ENCODE results near the gene SFPQ.
"Not testable (repeated sequence)": the region's sequence is repeated elsewhere in the genome, so short reads cannot be mapped to it uniquely, and the experiment has no call there.

SFPQ gene, protein sequence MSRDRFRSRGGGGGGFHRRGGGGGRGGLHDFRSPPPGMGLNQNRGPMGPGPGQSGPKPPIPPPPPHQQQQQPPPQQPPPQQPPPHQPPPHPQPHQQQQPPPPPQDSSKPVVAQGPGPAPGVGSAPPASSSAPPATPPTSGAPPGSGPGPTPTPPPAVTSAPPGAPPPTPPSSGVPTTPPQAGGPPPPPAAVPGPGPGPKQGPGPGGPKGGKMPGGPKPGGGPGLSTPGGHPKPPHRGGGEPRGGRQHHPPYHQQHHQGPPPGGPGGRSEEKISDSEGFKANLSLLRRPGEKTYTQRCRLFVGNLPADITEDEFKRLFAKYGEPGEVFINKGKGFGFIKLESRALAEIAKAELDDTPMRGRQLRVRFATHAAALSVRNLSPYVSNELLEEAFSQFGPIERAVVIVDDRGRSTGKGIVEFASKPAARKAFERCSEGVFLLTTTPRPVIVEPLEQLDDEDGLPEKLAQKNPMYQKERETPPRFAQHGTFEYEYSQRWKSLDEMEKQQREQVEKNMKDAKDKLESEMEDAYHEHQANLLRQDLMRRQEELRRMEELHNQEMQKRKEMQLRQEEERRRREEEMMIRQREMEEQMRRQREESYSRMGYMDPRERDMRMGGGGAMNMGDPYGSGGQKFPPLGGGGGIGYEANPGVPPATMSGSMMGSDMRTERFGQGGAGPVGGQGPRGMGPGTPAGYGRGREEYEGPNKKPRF

DNA sequence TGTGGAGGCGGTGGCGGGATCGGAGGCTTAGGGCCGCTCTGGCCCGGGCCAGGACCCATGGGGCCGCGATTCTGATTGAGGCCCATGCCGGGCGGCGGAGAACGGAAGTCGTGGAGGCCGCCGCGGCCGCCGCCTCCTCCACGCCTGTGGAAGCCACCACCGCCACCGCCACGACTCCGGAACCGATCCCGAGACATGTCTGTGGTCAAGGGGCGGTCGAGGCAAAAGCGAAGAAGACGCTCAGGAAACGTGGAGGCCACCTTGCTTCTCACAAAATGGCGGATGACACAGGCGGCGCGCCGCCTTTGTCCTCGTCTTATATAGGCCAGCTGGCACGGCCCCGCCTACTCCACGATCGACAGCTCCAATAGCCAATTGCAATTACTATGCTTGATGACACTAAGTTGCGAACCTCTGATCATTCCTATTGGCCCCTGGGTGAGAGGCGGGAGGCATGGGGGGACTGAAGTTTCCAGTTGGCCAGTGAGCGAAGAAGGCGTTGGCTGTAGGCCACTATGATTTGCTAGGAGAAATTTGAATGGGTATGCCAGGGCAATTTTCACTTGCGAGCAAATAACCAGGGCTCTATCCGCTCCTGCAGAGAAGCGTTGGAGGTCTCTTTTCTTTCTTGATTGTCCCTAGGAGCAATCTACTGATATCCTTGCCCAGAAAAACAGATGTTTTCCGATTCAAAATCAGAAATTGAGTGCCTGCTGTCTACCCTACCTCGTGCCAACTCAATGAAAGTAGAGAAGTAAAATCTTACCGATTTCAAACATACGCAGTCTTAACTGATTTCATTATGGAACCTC, at the start of gene SFPQ:
TSS of gene SFPQ (minus strand) at position 293 of the 812 bp plus-strand sequence. CDS start at position 197, 96 bp downstream.
- Histone ChIP-seq H3K4me3 (ENCODE audit: insufficient read length, low read depth) (peak within 1 kb of the TSS; percentile 89), H3K27me3 (ENCODE audit: insufficient read depth, insufficient read length) (no peaks in the 10 kb centered on the region), H3K36me3 (ENCODE audit: insufficient read depth, insufficient read length, low read length) (peaks cover 38% of the 10 kb centered on the region), H3K4me1 (ENCODE audit: insufficient read depth, insufficient read length) (no peaks in the 10 kb centered on the region), H3K9ac (ENCODE audit: insufficient read length, low read depth) (peak within 1 kb of the TSS; percentile 98), H3K9me3 (ENCODE audit: insufficient read depth, low read length) (no peaks in the 10 kb centered on the region)
- DNase-seq (ENCODE audit: low read depth, low spot score): peak; percentile 100
- TF ChIP-seq ZNF274 (IDR thresholded peaks at IDR 0.05; ENCODE audit: low read depth, low read length) (no peak), SUZ12 (IDR thresholded peaks at IDR 0.05; ENCODE audit: extremely low read depth, insufficient read depth, insufficient read length) (no peak), YY1 (IDR thresholded peaks at IDR 0.05; ENCODE audit: insufficient read depth, insufficient read length) (peak; percentile 88)

- not testable (repeated sequence) for H3K4me1 ChIP-seq (ENCODE audit: insufficient read depth, insufficient read length); H3K27me3 ChIP-seq (ENCODE audit: insufficient read depth, insufficient read length); H3K36me3 ChIP-seq (ENCODE audit: insufficient read depth, insufficient read length, low read length); H3K4me3 ChIP-seq (ENCODE audit: insufficient read length, low read depth); H3K9me3 ChIP-seq (ENCODE audit: insufficient read depth, low read length); H3K9ac ChIP-seq (ENCODE audit: insufficient read length, low read depth); DNase-seq (ENCODE audit: low read depth, low spot score)
Measured at GRCh38 chr1:35236772-35237171, 43.8 kb upstream of the SFPQ start.

GRCh38 chr1:35231287-35231686, 38.3 kb upstream of the SFPQ start:
- H3K9me3 ChIP-seq (ENCODE audit: insufficient read depth, low read length): peaks cover 9% of the 10 kb centered on the region
- no peak overlapping the region for H3K4me3 ChIP-seq (ENCODE audit: insufficient read length, low read depth)
- DNase-seq (ENCODE audit: low read depth, low spot score): no peak
- H3K4me1 ChIP-seq (ENCODE audit: insufficient read depth, insufficient read length): no peaks in the 10 kb centered on the region
- no peak overlapping the region for H3K9ac ChIP-seq (ENCODE audit: insufficient read length, low read depth)
- H3K36me3 ChIP-seq (ENCODE audit: insufficient read depth, insufficient read length, low read length): no peaks in the 10 kb centered on the region
- TF ChIP-seq SUZ12 (IDR thresholded peaks at IDR 0.05; ENCODE audit: extremely low read depth, insufficient read depth, insufficient read length) (no peak), ZNF274 (IDR thresholded peaks at IDR 0.05; ENCODE audit: low read depth, low read length) (no peak), YY1 (IDR thresholded peaks at IDR 0.05; ENCODE audit: insufficient read depth, insufficient read length) (no peak)
- H3K27me3 ChIP-seq (ENCODE audit: insufficient read depth, insufficient read length): no peaks in the 10 kb centered on the region

GRCh38 chr1:35229587-35230360, 36.8 kb upstream of the SFPQ start:
- no peaks in the 10 kb centered on the region for H3K27me3 ChIP-seq (ENCODE audit: insufficient read depth, insufficient read length)
- DNase-seq (ENCODE audit: low read depth, low spot score): no peak

GRCh38 chr1:35226546-35226945, 33.6 kb upstream of the SFPQ start:
- Histone ChIP-seq H3K9ac (ENCODE audit: insufficient read length, low read depth) (no peak overlapping the region), H3K4me1 (ENCODE audit: insufficient read depth, insufficient read length) (no peaks in the 10 kb centered on the region), H3K9me3 (ENCODE audit: insufficient read depth, low read length) (peaks cover 9% of the 10 kb centered on the region), H3K36me3 (ENCODE audit: insufficient read depth, insufficient read length, low read length) (no peaks in the 10 kb centered on the region), H3K4me3 (ENCODE audit: insufficient read length, low read depth) (no peak overlapping the region), H3K27me3 (ENCODE audit: insufficient read depth, insufficient read length) (no peaks in the 10 kb centered on the region)
- TF ChIP-seq SUZ12 (IDR thresholded peaks at IDR 0.05; ENCODE audit: extremely low read depth, insufficient read depth, insufficient read length): no peak
- no peak for TF ChIP-seq ZNF274 (IDR thresholded peaks at IDR 0.05; ENCODE audit: low read depth, low read length)
- no peak for TF ChIP-seq YY1 (IDR thresholded peaks at IDR 0.05; ENCODE audit: insufficient read depth, insufficient read length)
- DNase-seq (ENCODE audit: low read depth, low spot score): no peak

More at GRCh38 chr1:35229587-35230360, 36.8 kb upstream of the SFPQ start:
- no peaks in the 10 kb centered on the region for H3K36me3 ChIP-seq (ENCODE audit: insufficient read depth, insufficient read length, low read length)
- H3K9ac ChIP-seq (ENCODE audit: insufficient read length, low read depth): no peak overlapping the region
- H3K9me3 ChIP-seq (ENCODE audit: insufficient read depth, low read length): peaks cover 9% of the 10 kb centered on the region
- no peak overlapping the region for H3K4me3 ChIP-seq (ENCODE audit: insufficient read length, low read depth)
- TF ChIP-seq YY1 (IDR thresholded peaks at IDR 0.05; ENCODE audit: insufficient read depth, insufficient read length) (no peak), SUZ12 (IDR thresholded peaks at IDR 0.05; ENCODE audit: extremely low read depth, insufficient read depth, insufficient read length) (no peak), ZNF274 (IDR thresholded peaks at IDR 0.05; ENCODE audit: low read depth, low read length) (no peak)
- no peaks in the 10 kb centered on the region for H3K4me1 ChIP-seq (ENCODE audit: insufficient read depth, insufficient read length)

DNA sequence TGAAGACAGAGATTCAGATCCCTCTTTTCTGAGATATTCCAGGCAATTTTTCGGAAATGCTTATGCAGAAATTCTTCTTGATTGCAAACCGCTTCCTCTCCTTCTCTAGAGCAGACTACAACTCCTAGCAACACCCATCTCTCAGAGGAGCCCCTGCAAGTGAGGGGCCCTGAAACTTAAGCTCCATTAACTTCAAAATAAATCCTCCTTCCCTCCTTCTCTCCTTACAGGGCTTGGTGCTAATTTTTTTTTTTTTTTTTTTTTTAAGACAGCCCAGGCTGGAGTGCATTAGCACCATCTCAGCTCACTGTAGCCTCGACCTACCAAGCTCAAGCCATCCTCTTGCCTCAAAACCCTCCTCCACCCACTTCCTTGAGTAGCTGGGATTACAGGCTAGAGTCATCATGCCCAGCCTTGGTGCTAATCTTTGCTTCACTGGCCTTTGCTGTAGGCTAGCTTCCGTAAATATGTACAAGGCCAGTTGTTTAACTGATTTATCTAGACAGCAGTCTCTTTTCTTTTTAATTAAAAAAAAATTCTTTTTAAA, 30.2 kb upstream of the SFPQ start:
- Histone ChIP-seq H3K9ac (ENCODE audit: insufficient read length, low read depth) (no peak overlapping the region), H3K4me1 (ENCODE audit: insufficient read depth, insufficient read length) (no peaks in the 10 kb centered on the region), H3K4me3 (ENCODE audit: insufficient read length, low read depth) (no peak overlapping the region), H3K27me3 (ENCODE audit: insufficient read depth, insufficient read length) (no peaks in the 10 kb centered on the region), H3K36me3 (ENCODE audit: insufficient read depth, insufficient read length, low read length) (no peaks in the 10 kb centered on the region), H3K9me3 (ENCODE audit: insufficient read depth, low read length) (no peaks in the 10 kb centered on the region)
- TF ChIP-seq ZNF274 (IDR thresholded peaks at IDR 0.05; ENCODE audit: low read depth, low read length): no peak
- no peak for DNase-seq (ENCODE audit: low read depth, low spot score)

Measured in NT2/D1 (cell line).